GM19467 (cell line): ENCODE measurements around the gene ZNF597.
"Not testable (repeated sequence)": the region's sequence is repeated elsewhere in the genome, so short reads cannot be mapped to it uniquely, and the experiment has no call there.

Experiments used
- ATAC-seq: cut with Tn5 transposase; IDR thresholded peaks from one replicate; pipeline ENCODE4 v1.9.1; 2021; ENCODE audit warnings: mild to moderate bottlenecking, moderate library complexity; ENCODE audit not compliant: unreplicated experiment

The ZNF597 gene

DNA sequence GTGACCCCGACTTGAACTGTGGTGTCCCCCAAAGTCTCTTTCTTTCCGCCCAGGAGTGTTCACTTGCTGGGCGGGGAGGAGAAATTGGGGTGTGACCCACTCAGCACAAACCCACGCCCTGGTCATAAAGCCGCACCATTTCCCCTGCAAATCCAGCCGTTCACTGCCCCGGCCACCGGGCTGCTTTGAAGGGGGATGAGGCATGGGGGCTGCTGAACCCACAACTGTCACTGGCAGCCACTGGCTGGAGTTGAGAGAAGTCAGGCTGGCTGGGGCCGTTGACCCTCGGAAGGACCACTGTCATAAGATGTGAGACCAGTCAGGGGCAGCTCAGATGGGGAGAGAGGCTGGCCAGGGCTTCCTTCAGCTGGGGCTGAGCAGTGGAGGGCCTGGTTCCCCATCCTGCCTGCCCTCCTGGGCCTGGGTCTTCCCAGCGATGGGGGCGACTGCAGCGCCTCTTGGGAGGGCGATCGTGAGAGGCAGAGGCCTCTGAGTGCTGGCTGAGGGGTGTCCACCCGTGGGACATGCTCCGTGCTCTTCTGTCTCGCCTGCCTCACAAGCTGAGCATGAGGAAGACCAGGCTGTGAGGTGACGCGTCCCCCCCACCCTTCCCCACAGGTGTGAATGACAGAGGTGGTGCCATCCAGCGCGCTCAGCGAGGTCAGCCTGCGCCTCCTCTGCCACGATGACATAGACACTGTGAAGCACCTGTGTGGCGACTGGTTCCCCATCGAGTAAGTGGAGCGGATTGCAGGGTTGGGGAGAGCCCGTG is 32.5 kb upstream of the ZNF597 start:
- no peak for ATAC-seq

DNA sequence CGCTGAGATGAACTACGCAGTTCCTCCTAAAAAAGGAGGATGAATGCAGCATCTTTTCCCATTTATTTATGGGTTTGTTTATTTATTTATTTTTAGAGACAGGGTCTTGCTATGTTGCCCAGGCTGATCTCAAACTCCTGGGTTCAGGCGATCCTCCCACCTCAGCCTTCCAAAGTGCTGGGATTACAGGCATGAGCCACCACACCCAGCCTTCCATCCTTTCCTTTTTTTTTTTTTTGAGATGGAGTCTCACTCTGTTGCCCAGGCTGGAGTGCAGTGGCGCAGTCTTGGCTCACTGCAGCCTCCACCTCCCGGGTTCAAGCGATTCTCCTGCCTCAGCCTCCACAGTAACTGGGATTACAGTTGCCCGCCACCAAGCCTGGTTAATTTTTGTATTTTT is 31.6 kb upstream of the ZNF597 start:
- not testable (repeated sequence) for ATAC-seq

DNA sequence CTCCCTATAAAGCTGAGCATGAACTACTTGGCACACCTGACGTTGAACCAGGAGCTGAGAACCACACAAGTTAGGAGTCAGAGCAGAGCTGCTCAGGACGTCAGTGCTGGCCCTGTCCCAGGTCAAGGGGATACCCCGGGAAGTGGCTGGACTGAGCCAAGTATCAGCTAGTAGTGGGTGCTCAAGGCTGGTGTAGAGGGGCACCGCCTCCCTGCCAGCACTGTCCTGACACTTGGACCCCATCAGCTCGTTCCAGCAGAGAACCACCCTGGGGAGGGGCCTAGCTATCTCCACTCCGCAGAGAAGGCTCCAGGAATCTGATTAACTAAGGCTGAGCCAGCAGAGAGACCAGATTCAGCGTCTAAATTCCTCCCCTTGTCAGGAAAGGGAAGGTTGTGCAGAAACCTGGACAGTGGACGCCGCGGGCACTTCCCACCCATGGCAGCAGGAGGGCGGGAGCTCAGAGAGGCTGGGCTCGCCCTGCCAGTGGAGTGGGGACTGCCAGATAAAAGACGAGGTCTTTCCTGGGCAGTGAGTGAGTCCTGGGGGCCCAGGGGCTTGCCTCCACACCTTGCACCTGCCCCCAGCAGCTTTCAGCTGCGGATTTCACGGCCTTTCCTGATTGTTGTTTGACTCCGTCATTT is 31.0 kb upstream of the ZNF597 start:
- no peak for ATAC-seq

DNA sequence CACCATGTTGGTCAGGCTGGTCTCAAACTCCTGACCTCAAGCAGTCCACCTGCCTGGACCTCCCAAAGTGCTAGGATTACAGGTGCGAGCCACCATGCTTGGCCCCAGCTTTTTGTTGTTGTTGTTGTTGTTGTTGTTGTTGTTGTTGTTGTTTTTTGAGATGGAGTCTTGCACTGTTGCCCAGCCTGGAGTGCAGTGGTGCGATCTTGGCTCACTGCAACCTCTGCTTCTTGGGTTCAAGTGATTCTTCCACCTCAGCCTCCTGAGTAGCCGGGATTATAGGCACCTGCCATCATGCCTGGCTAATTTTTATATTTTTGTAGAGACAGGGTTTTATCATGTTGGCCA is 30.3 kb upstream of the ZNF597 start:
- not testable (repeated sequence) for ATAC-seq

DNA sequence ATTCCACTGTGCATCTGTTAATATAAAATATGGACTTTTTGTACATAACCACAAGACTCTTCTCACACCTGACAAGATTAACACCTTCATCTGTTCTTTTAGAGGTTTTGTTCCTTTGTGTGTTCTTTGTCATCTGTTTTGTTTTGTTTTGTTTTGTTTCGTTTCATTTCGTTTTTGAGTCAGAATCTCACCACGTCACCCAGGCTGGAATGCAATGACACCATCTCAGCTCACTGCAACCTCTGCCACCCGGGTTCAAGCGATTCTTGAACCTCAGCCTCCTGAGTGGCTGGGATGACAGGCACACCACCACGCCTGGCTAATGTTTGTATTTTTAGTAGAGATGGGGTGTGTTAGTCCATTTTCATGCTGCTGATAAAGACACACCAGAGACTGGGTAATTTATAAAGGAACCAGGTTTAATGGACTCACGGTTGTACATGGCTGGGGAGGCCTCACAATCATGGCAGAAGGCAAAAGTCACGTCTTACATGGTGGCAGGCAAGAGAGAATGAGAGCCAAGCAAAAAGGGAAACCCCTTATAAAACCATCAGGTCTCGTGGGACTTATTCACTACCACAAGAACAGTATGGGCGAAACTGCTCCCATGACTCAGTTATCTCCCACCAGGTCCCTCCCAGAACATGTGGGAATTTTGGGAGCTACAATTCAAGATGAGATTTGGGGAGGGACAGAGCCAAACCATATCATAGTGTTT is 29.7 kb upstream of the ZNF597 start:
- no peak for ATAC-seq

DNA sequence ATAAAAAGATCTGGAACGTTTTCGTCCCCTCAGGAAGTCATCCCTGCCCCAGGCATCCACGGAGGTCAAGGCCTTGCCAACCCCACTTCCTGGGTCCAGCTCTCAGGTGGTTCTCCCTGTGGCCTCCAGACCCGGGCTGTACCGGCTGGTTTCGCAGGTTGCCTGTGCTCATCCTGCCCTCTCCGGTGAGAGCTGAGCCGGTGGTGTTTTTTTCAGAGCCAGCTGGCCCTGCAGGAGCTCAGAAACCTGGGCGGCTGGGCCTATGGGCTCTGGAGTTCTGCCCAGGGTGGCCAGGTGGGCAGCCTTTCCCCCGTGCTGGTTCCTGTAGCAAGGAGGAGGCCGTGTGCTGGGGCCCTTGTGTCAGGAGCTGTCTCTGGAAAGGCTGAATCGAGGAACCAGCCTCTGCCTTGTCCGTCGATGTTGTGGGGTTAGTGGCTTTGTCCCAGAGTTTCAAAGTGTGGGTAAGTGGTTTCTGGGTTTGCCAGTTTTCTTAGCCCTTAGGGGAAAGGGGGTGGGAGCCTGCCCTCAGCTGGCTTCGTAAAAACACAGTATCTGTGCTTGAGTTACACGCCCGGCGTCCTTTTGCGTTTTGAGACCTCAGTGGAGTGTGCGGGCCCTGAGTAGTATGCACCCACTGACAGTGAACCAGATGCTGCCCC is 28.3 kb upstream of the ZNF597 start:
- no peak for ATAC-seq

DNA sequence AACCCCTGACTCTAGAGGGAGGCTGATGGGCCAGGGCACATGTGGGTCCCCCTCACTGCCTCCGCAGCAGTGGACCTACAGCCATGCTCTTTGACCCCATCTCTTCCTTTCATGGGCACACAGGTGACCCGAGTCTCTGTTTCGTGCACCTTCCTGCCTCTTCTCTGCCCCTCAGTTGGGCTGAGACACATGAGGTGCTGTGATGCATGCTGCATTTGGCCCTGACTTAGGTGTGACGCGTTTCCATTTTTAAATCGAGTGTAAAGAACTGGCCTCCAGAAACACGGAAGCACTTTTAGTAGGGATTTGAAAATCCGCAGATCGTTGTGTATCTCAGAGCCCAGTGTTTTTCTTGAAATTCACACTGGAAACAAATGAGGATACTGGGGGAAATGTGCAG is 27.4 kb upstream of the ZNF597 start:
- no peak for ATAC-seq

DNA sequence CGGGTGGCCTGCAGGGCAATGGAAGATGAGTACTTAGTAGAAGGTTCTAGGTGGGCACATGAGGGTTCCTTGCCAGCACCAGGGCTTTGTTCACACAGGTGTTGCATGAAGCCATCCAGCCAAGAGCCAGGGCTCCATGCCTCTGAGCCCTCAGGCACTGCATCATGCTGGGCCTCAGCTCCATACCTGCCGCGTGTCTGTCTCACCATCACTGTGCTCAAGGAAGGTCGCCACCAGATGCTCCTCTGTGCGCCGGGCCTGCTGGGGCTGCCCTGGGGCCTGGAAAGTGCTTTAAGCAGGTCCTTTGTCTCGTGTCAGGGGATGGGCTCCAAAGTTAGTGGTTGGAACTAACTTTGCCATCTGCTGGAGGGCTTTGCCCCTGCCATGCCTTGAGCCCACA is 26.4 kb upstream of the ZNF597 start:
- ATAC-seq, result no peak

DNA sequence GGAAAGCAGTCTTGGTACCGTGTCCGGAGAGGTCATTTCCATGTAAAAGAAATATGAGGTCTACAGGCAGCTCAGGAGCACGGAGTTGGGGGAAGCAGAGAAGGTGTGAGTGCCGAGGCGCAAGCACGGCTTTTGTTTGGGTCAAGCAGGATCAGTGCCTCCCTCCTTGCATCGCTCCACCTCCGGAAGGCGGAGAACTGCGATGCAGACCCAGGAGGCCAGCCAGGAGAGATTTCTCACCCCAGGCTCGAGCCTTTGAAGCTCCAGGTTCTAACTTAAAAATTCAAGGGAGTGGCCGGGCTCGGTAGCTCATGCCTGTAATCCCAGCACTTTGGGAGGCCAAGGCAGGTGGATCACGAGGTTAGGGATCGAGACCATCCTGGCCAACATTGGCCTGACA is 25.2 kb upstream of the ZNF597 start:
- ATAC-seq, result no peak

DNA sequence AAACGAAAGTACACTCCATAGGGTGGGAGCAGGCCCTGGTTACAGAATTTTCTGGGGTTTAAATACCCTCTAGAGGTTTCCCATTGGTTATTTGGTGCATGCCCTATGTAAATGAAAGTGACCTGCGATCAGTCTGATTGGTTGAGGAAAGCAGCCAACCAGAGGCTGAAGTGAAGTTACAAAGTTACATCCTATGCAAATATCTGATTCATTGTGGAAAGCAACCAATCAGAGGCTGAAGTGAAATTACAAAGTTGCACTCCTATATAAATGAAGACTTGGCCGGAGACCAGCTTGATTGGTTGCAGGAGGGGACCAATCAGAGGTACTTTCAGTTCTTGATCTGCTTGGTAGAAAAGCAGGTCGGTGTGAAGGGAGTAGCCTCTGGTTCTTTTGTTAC is 24.6 kb upstream of the ZNF597 start:
- ATAC-seq, result no peak

DNA sequence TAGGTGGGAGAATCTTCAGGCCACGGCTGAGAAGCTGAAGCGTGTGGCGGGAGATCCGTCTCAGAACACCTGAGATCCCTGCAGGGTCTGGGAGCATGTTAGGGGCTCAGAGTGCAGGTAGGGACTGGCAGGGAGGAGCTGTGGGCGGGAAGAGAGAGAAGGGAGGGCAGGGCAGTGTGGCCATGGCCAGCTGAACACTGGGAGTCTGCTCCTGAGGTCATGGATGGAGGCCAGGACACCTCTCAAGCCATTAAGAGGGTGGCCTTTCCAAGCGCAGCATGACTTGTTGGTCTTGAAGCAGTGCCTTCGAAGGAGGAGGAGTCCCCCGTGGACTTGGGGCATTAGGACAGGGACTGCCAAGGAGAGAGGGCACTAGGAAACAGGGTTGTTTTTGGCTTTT is 23.9 kb upstream of the ZNF597 start:
- no peak for ATAC-seq

DNA sequence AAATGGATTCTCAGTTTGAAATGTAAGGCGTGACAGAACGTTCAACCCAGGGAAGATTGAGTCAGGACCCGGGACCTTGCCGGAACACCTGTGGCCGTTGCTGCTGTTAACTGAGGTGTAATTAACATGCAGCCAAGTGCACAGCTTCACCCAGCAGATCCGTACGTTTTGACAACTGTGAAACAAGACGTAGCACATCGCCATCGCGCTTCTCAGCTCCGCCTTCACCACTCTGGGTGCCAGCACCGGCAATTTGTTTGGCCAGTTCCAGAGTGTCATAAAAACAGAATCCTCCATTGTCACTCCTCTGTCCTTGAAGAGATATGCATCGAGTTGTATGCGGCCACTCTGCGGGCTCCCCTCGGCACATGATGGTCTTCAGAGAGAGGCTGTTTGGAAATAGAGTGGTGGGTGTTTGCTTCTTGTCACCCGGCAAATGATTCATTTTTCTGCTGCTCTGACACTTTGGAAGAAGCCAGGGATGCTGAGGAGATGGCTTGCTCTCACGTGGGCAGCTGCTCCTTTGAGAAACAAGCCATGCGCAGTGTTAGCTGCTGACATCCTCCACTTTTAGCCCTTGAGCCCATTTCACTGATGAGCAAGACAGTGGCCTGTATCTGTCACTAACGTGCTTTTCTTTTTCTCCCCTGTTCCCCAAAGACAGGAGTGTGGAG is 22.7 kb upstream of the ZNF597 start:
- ATAC-seq, result no peak

DNA sequence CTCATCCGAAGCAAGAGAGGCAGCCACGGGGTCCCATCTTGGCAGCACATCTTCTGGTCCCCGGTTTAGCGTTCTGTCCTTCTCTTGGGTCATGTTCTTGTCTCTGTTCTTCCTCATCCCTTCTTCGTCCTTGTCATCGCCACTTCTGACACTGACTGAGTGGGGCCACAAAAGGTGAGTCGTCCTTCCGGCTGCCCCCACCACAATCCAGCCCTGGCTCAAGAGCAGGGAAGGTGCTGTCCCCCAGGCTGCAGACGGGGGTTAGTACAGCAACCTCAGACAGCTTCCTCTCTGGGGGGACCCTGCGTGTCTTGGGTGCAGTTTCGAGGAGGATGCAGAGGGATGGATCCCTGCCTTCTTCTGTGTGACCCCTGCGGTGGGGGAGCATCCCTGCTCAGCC is 22.0 kb upstream of the ZNF597 start:
- no peak for ATAC-seq

DNA sequence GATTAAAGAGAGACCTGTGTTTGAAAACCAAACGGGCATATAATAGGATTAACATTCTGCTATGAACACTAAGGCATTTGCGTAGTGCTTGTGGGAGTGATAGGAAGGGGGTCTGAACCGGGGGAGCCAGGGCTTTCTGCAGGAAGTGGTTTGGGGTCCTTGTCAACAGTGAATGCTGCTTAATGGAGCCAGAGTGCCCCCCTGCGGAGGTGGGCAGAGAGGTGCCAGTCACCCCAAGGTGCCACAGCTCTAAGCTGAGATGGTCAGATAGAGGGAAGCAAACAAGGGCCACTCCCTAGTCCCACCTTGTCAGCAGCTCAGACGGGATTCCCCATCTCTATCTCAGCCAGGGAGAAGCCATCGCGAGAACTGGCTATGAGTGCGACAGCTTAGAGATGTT is 17.8 kb upstream of the ZNF597 start:
- ATAC-seq, result no peak

DNA sequence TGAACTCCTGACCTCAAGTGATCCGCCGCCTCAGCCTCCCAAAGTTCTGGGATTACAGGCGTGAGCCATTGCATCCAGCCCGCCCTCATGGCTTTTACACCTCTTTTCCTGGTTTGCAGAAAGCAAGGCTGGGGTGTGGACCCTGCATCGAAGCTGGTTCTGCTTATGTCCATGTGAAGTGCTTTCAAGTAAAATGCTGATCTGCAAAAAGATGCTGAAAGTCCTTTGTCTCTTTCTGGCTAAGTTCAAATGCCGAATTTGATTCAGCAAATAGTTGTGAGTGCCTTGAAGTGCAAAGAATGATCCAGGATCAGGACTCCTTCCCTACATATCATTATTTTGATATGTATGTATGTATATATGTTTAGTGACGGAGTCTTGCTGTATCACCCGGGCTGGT is 17.3 kb upstream of the ZNF597 start:
- ATAC-seq, result no peak

DNA sequence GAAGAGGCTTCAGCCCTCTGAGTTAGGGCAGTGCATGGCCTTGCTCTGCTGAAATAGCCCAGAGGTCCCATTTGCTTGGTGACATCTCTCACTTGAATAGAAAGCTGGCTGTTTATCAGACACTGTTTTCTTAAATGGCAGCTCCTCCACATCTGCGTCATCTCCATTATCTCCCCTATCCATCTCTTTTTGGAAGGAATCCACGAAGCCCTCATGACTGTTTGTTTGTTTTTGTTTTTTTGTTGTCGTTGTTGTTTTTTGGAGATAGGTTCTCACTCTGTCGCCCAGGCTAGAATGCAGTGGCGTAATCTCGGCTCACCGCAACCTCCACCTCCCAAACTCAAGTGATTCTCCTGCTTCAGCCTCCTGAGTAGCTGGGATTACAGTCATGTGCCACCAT is 16.8 kb upstream of the ZNF597 start:
- ATAC-seq, result no peak

DNA sequence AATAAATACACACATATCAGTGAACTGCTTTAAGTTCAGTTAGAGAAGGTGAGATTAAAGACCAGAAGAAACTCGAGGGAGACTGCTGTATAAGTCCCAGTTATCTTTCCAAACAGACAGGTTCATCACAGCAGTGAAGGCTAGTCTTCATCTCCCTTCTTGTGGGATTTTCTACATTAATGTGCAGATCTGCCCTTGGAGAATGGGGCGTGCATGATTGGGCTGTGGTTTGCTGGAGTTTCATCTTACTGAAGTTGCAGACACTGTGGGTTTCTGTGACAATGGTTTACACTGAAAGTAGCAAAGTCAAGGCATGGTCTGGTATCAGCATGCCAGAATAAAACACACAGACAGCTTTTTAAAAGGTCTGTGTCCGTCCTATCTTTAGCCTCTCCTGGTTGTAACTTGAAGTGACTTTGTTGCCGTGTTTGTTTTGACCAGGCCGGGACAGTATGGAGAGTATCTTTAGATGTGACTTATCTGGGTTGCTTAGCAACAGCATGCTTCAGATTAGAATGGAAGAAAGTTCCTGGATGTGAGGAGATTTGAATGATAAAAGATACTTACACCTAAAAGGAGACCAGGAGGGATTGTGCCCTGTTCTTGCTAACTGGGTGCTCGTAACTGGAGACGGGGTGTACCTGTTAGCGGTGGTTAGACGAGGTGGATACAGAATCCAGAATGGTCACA is 16.2 kb upstream of the ZNF597 start:
- no peak for ATAC-seq

DNA sequence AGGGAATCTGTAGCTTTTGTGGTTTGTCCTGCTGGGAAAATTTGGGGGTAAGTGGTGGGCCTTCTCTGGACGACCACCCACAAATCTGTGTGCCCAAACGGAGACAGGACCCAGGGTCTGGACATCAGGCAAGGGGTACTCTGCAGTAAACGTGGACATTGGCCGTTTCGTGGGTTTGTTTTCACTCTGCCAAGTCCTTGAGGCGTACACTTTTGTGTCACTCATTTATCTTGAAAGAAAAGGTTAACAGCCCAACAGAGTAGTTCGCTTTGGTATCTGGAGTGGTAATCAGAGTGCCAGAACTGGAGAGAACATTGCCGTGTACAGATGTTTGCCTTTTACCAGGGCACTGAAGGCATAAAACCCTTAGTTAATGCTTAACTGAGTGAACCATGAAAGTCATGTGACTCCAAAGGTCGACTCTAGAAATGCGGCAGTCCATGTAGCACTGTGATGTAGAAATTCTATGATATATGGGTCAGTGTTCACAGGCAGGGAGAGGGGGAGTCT is 15.6 kb upstream of the ZNF597 start:
- peak; percentile 35 for ATAC-seq

DNA sequence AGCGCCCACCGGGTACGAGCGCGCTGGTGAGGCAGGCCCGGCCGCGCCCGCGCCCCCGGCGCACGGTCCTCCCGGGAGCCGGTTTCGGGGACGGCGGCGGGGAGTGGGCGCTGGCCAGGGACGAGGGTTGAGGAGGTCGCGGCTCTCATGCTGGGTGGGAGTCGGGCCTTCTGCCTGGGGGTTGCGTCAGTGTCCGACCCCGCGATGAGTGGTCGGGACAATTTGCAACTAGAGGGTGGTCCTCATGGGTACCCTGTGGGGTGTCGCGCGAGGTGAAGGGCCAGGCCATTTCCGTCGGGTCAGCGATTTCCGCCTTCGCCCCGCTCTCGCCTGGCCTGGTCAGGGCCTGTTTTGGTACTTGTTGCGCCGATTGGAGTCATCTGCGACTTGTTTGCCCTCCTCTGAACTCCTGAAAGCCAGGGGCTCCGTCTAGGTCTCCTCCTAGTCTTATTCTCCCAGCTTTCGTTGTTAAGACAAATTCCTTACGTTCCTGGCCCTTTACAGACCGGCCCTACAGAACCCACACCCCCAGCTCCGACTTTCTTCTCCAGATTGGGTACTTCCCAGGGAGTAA is 15.1 kb upstream of the ZNF597 start:
- ATAC-seq, result peak; percentile 5
